IPS DF 19.7 (cell line): ENCODE data around the gene ARPC2.

ENCODE experiments used
- DNase-seq: peaks from one replicate; pipeline ENCODE4 v3.0.0-alpha.2; 2013; ENCODE audit warnings: low read depth, low spot score

Gene ARPC2

DNA sequence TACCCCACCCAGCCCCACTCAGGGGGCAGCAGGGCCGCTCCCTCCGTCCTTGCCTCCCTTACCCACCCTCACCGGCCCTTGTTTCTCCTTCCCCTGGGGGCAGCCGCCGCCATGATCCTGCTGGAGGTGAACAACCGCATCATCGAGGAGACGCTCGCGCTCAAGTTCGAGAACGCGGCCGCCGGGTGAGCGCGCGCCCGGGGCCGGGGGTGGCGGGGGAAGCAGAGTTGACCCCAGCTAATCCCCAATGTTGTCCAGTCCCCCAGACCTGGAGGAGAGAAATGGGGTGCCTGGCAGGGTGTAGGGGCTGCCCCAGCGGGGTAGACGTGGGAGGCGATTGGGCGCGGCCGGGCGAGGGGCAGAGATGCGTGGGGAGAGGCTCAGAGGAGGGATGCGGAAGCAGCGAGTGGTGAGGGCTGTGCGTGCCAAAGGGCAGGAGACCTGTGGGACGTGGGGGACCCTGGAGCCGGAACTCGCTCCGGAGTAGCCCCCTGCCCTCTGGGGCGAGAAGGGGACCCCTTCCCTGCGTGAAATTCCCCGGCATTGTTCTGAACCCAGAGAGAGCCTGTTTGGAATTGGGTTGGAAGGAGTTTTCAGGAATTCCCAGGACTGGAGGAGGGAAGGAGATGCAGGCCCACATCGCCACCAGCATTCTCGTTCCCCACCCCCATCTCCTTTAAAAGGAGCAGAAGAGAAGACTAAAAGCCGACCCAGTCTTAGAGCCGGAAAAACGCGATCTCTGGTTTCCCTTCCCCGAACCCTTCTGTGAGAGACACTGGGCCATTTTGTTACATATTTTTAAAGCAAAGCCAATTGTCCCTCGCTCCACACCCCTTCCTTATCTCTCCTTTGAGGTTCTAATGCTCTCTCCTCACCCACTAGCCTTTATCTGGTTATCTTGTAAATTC, 625 bp downstream of the ARPC2 start:
- DNase-seq: no peak

DNA sequence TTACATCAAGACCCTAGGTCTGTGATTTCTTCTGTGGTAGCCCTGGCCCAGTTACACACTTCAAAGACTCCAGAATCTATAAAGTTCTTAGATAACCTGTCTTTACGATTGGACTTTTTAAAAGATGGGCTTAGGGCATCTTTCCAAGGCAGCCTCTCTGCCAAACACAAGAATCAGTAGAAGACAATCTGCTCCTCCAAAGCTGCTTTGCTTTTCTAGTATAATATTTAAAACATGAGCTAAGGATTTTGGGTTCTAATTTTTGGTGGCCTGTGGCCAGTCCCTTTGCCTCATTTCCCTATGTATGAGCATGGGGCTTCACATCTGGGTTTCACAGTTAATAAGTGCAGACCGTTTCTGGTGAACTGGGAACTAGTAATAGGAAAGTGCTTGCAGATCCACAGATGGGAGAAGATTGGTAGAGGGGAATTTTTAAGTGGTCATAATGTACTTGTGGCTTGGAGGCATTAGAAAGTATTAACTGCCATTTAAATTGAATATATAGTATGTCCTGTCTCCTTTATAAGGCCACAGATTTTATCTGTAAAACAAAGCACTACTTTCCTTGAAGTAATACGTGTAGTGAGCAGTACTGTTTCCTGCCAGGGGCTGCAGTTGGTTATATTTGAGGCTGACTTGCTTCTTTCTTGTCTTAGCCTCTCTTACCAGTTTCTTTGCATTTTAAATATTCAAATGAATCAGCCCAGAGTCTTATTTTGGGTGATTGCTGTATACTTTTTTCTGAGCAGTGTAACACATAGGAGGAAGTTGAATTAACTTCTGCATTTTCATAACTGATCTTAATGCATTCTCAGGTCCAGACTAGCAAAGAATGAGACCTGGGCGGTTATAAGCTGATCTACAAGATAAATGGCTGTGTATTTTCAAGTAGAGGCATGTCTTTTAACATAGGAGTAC, 1.5 kb downstream of the ARPC2 start:
- DNase-seq: no peak

DNA sequence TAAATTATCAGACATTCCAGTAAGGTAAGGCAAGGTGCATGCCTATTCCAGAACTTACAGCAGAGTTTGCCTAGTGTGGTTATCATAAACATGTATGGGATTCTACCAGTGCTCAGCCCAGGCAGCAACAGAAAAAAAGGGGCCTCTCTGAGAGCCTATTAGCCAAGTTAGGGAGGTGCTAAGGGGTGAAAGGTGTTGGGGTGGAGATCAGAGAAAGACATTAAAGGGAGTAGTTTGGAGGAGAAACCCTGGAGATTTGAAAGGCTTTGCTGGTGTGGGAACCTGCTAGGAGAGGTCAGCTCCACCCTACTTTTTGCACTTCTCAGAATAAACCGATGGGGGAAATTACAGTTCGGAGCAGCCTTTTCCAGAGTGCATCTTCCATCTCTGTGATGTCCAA, 2.9 kb downstream of the ARPC2 start:
- DNase-seq: no peak

DNA sequence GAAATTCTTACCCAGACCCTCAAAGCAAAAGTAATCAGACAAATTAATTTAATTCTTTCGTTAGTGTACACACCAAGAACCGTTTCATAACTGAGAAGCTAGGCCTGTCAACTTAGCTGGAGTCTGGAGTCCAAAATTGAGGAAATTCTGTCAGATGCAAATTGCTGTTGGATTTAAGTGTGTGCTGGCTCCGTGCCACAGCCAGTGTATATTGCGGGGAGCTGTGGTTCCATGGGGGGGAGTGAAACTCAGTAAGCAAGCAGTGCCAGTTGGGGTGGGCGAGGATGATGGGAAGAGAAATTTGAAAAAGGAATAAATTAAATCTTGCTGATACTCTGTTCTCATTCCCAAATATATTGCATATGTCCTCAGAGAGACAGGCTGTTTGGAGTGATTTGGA, 4.0 kb downstream of the ARPC2 start:
- DNase-seq: no peak

DNA sequence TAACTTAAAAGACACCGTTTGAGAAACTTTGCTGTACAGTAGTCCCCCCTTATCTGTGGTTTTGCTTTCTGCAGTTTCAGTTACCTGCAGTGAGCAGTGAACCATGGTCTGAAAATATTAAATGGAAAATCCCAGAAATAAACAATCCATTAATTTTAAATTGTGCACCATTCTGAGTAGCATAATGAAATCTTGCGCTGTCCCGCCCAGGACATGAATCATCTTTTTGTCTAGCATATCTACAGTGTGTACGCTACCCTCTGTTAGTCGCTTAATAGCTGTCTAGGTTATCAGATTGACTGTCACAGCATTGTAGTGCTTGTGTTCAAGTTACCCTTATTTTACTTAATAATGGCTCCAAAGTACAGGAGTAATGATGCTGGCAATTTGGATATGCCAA, 6.1 kb downstream of the ARPC2 start:
- no peak for DNase-seq

DNA sequence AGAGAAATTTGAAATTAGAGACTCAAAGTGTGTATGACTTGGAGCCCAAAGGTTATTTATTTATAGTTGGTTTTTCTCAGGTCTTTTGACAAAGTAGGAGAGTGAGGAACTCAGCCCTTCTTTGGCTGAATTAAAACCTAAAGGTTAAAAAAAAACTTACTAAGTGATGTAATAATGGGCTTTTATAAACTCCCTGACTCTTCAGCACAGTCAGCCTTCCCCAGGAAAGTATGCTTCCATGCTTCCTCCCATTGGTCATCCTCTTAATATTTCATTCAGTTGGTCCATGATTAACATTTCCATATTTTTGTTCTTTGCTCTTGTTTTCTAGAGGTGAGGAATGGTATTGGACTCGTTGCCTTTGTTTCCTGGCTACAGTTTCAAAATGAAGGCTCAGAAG, 7.2 kb downstream of the ARPC2 start:
- DNase-seq: no peak

DNA sequence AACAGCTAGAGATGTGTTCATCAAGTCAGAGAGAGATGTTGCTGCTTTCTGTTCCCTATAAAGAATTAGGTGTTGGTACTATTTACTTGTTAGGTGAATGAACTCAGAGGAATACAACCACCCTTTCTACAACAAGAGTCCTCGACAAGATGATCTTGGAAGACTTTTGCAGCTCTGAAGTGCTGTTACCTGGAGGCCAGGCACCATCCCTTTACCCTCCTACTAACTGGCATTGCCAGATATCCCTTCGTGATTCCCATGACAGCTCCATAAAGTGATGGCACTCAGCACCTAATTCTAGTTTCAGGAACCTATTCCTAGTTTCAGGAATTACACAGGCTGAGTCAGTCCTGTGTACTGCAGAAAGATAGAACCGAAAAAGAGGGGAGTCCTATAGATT, 9.9 kb downstream of the ARPC2 start:
- DNase-seq: no peak

DNA sequence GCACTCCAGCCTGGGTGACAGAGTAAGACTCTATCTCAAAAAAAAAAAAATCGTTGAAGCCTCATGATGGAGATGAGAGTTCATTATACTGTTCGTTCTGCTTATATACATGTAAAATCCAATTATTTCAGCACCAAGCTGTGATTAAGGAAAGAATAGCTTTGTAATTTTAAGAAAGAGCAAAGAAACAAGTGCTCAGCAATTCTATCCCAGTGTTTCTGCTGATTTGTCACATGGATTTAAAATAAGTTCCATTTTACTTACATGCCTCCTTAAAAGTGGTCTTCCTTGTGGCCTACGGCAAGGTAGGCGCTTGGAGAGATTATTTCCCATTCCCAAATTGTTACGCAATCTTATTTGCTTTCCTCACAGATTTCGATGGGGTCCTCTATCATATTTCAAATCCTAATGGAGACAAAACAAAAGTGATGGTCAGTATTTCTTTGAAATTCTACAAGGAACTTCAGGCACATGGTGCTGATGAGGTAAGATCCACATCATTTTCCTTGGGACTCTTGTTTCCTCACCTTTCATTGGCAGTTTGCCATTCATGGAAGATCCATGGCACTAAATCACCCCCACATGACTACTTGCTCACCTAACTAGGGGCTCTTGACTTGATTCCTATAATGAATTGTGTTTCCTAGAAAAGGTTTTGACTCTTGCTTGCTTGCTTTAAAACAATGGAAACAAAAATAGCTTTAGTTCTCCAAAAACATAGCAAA, 11.5 kb downstream of the ARPC2 start:
- no peak for DNase-seq

DNA sequence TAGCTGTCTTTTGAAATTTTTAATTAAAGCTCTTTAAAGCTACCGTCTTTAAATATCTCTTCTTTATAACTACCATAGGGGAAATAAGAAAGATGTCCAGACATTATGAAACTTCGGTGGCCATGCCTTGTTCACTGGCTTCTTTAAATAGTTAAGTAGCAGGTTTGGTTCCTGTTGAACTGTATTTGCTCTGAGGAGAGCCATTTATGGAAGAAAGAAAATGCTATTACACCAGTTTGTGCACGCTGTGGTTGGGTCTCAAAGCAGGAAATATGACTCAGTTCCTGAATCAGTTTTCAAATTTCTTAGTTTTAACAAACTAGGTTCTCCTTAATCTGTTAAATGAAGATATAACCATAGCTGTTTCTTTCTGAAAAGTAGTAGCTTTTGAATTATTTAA, 12.2 kb downstream of the ARPC2 start:
- no peak for DNase-seq

DNA sequence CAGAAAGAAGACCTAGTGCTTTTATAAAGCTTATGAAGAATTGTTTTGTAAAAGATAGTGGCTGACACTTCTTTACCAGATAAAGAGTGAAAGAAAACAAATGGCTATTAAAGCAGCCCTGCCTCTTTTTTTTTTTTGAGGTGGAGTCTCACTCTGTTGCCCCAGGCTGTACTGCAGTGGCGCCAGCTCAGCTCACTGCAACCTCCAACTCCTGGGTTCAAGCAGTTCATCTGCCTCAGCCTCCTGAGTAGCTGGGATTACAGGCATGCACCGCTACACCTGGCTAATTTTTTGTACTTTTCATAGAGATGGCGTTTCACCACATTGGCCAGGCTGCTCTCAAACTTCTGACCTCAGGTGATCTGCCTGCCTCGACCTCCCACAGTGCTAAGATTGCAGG, 12.9 kb downstream of the ARPC2 start:
- DNase-seq: no peak

DNA sequence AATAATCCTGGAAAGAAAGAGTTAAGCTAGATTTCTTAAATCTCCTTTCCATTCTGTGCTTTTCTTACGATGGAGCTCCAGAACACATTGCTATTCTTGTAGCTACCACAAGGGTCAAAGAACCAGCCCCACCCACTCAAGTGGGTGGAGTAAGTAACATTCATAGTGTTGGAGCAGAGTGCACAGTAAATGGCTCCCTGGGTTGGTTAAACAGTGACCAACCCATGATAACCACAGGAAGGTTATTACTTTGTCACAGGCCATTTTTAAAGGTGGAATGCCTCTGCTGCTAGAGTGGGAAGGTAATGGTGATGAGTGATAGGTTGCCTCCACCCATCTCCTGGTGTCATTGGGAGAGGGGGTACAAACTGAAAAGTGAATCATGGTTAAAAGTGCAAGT, 13.9 kb downstream of the ARPC2 start:
- no peak for DNase-seq

DNA sequence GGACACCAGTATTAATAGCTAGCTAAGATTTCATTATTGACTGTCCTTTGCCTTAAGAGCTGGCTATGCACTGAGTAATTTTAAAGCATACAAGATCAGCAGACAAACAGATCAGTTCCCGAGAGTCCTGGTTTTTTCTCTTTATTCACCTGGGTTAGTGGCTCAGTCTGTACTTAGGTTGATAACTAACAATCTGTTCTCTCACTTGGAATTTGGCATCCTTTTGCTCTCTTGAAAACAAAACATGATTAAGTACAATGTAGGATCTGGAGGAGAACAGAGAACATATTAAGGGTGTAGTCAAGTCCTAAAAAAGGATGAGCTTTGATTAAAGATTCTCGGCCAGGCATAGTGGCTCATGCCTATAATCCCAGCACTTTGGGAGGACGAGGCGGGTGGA, 16.6 kb downstream of the ARPC2 start:
- no peak for DNase-seq

DNA sequence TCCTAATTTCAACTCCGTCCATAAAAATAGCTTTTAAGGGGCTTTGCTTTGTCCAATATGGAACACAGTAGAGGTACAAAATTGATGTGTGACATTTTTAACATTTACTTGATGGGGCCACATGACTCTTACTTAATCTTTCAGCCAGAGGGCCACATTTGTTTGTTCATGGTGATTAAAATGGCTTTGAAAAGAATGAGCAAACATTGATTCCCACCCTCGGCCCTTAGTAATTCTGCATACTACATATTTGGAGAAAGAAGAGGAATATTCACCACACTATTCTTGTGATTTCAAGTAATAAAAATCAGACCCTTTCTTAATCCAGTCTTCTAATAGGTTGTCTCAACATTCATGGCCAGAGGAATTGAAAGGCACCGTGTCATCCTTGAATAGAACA, 17.5 kb downstream of the ARPC2 start:
- no peak for DNase-seq

DNA sequence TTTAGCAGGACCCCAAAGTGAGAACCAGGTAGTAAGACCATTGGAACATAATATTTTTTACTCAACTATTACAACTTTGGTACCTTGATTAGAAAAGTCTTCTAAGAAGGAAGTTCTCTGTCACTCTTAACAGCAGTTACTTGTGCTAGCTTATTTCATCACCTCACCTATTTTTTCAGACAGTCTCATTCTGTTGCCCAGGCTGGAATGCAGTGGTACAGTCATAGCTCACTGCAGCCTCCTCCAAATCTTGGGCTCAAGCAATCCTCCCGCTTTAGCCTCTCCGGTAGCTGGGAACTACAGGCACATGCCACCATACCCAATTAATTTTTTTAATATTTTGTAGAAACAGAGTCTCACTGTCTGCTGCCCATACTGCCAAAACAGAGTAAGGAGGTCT, 18.0 kb downstream of the ARPC2 start:
- DNase-seq: no peak

DNA sequence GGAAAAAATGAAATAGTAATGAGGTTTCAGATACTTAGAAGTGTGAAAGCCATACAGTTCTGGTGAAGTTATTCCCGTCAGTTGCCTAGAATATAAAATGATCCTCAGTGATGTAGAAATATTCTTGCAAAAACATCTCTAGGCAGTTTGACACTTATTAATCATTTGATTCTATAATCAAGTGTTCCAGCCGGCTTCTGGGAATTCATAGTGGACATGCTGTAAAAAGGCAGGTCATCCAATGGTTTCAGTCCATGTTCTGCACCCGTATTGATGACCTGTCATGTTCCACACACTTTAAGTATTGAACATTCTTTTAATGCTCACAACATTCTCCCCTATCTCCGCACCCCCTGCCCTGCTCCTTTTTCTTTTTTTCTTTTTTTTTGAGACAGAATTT, 19.8 kb downstream of the ARPC2 start:
- DNase-seq: no peak

DNA sequence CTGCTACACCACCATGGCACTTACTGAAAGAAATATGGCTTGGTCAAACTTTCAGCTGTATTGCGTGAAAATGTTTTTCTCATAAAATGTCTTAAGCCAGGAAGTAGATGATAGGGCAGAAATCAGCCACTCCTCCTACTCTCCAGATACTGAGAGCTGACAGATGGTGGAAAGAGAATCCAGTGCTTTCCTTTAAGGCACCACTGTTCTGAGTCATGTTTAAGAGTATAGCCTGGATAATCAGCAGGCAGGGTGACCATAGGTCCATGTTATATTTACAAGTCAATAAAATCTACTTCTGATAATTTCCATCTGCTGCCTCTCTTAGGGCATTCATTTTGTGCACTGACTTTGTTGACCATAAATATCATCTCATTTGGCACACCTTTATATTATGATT, 21.9 kb downstream of the ARPC2 start:
- DNase-seq: no peak

DNA sequence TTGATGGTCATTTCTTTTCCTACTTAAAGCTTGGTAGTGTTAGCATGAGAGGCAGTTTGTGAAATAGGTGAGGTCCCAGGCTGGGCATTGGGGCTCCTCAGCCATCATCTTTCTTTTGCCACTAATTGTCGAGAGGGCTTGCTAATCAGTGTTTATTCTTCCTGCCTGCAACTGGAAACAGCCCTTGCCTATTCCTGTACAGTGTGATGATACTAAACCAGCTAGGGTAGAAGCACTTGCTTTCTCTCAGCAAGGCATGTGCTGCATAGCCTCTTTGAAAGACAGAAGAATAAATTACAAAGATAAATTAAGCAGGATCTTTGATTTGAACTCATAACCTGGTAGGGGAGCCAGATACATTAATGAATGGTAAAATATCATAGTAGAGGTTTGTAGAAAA, 27.2 kb downstream of the ARPC2 start:
- no peak for DNase-seq

DNA sequence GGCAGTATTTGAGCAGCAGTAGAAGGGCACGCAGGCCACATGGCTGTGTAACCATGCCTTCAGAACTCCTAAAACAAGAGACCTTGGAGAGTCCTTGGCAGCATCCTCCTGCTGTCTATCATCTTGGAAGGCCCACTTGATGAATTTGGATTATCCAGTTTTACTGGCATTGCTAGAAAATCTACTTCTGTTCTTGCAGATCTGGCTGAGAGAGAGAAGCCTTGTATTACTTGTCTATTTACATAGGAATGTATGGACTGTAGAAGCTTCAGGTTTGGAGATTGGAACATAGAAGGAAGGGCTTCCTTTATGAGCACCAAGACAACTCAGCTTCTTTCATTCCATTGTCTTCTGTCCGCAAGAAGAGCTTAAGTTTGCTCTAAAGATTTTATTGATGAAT, 27.7 kb downstream of the ARPC2 start:
- DNase-seq: no peak

DNA sequence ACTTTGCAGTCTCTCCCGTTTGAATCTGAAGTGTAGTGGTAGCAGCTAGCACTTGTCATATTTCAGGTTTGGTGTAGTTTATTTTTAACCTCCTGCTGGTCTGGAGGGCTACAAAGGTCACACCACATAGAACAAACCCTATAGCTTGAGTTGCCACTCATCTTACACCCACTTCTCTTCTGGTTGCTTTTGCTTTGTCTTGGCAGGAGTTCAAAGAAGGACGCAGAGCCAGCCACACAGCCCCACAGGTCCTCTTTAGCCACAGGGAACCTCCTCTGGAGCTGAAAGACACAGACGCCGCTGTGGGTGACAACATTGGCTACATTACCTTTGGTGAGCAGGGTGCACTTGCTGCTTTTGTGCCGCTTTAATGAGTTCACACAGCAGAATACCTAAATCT, 28.2 kb downstream of the ARPC2 start:
- no peak for DNase-seq

DNA sequence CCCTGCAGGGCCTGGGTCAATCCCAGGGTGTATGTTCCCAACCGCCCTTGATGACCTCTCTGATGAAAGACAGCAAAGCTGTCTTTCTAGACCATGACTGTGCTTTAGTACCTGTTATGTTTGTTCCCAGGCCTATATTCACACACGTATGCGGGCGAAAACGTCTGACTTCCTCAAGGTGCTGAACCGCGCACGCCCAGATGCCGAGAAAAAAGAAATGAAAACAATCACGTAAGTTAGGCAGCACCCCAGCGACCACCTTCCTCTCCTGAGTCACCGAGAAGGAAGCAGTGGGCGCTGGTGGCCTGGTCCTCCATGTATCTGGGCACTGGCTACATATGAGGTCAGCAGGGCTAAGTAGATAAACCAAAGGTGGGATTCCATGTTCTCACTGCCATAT, 32.7 kb downstream of the ARPC2 start:
- no peak for DNase-seq

DNA sequence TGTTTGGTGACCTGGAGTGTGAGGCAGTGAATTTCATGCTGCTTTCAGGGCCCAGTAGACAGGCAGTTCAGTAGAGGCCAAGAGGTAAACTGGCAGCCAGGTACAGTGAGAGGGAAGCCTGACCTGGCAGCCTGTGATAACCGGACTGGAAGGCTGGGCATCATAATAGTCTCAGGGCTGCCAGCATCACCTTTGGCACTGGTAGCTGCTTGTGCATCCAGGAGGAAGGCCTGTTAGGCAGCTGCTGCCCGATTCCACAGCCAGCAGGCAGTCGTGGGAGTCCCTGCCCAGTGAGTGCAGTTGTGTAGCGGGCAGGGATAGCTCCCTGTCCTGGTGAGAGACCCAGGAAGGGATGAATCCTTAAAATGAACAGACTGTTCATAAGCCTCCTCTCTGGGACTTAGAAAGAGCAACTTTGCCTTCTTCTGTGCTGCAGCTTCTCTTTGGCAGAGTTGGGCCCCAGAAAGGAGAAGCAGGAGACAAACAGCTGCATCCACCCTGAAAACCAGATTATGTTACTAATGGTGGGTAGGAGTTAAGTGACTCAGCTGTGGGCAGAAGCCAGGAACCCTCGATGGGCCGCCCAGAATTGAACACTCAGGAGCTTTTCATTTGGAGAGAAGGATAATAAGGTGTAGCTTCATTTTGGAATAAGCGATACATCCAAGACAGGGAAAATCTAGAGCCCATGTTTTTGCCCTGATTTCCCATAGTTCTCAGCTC, 35.7 kb downstream of the ARPC2 start:
- DNase-seq: no peak

DNA sequence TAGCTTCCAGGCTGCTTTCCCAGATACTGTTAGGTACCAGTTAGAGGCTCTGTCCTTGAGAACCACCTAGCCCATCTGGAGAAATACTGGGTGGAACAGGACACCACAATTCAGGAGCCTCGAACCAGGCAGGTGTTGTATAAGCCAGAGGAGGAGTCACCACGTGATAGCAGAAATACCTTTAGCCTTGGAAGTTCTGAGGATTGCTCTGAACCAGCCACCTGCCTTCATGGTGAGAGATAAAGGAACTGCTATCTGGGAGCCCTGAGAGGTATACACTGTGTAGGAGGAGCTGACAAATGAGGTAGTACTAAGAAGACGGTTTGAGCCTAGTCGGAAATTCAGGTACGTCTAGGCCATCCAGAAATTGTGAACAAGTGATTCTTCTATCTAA, 36.2 kb downstream of the ARPC2 start:
- DNase-seq: no peak
